Fibroblast of skin of left quadriceps (primary cell): ENCODE data around the gene AGAP5.
A peak's percentile ranks its signal among the peaks of the same experiment; 100 is the strongest.

Source experiments
- DNase-seq, 2 experiments: peaks; one replicate each; pipeline ENCODE4 v3.0.0-alpha.2; 2013; ENCODE audit warnings: low read depth in 2 of 2

Gene AGAP5

GRCh38 chr10:73627300-73627699 lies 70.6 kb downstream of the AGAP5 start:
- no peak for DNase-seq

GRCh38 chr10:73625884-73626752 lies 71.8 kb downstream of the AGAP5 start:
- DNase-seq, result peak; percentile 97

GRCh38 chr10:73625004-73625883 lies 72.7 kb downstream of the AGAP5 start:
- no peak for DNase-seq
